Loucy (cell line): Measurements from ENCODE around the gene PLXNA4.

Experiments
- CTCF ChIP-seq: fragments of 200-600 bp; sonication (generic); conservative IDR thresholded peaks from 2 replicates; pipeline ENCODE4 v1.5.1; 2014; ENCODE audit warnings: mild to moderate bottlenecking, antibody characterized with exemption, low read length
- EZH2phosphoT487 ChIP-seq: fragments of 200-600 bp; IDR thresholded peaks from 2 replicates; pipeline ENCODE4 v1.6.1; 2018; ENCODE audit warnings: antibody characterized with exemption, mild to moderate bottlenecking, moderate library complexity, borderline replicate concordance

GRCh38 chr7:132082394-132082793 lies 493.9 kb downstream of the PLXNA4 start:
- TF ChIP-seq CTCF (no peak), EZH2phosphoT487 (no peak)
